IPS DF 4.7 (cell line): ENCODE results near the gene C2orf78.
"Not testable (repeated sequence)": the region's sequence is repeated elsewhere in the genome, so short reads cannot be mapped to it uniquely, and the experiment has no call there.

Experiments
- DNase-seq: peaks from one replicate; pipeline ENCODE4 v3.0.0-alpha.2; 2013; ENCODE audit warnings: low spot score; ENCODE audit errors: extremely low read depth

Gene C2orf78

GRCh38 chr2:73778867-73779466 lies 5.0 kb upstream of the C2orf78 start:
- not testable (repeated sequence) for DNase-seq

GRCh38 chr2:73779467-73780236 lies 4.3 kb upstream of the C2orf78 start, which contains the start of gene DUSP11:
DUSP11 (minus strand) TSS chr2:73780103; CDS start chr2:73779974, 129 bp downstream.
- peak; percentile 79 for DNase-seq

- DNase-seq, result no peak
Measured at GRCh38 chr2:73780237-73780582, 3.8 kb upstream of the C2orf78 start.

GRCh38 chr2:73783402-73783801 lies 581 bp upstream of the C2orf78 start:
- not testable (repeated sequence) for DNase-seq

- DNase-seq, result no peak
Measured at GRCh38 chr2:73811878-73812277, 27.9 kb downstream of the C2orf78 start.

GRCh38 chr2:73812635-73813034 lies 28.7 kb downstream of the C2orf78 start:
- no peak for DNase-seq

- no peak for DNase-seq
Measured at GRCh38 chr2:73818296-73818695, 34.3 kb downstream of the C2orf78 start.

GRCh38 chr2:73821227-73821626 lies 37.2 kb downstream of the C2orf78 start:
- DNase-seq, result no peak

DNA sequence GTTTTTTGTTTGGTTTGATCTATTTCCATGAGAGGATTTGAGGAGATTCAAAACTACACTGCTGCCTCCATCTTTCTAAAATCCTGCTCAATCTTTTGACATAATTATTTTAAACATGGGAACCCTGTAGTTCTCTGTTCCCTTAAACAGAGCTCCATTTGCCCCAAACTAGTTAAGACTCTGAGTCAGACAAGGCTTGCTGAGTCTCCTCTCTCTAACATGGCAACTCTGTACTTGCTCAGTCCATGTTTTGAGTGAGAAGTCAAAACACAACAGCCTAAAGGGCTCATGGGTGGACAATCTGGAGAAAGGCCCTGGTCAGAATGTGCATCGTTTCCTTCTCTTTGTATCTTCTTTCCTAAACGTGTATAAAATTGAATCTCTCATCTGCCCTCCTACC lies 37.7 kb downstream of the C2orf78 start:
- DNase-seq, result no peak

GRCh38 chr2:73822276-73822675 lies 38.3 kb downstream of the C2orf78 start:
- DNase-seq, result no peak

- DNase-seq, result no peak
Measured at GRCh38 chr2:73822991-73823390, 39.0 kb downstream of the C2orf78 start.

DNA sequence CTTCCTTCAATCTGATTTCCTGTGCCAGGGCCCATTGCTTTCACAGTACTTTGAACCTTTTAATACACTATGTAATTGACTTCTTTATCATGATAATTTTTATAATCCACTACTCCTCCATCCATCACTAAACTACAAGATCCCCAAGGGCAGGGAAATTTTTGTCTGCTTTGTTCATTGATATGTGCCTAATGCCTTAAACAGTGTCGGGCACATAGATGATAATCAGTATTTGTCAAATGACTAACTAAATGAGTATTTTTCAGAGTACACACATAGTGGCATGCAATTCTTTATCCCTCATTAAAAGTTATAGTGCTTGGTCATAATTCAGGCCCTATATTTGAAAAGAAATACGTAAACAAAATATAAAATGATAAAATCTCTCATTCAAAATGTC lies 39.4 kb downstream of the C2orf78 start:
- no peak for DNase-seq

GRCh38 chr2:73823916-73824523 lies 40.0 kb downstream of the C2orf78 start:
- no peak for DNase-seq

DNA sequence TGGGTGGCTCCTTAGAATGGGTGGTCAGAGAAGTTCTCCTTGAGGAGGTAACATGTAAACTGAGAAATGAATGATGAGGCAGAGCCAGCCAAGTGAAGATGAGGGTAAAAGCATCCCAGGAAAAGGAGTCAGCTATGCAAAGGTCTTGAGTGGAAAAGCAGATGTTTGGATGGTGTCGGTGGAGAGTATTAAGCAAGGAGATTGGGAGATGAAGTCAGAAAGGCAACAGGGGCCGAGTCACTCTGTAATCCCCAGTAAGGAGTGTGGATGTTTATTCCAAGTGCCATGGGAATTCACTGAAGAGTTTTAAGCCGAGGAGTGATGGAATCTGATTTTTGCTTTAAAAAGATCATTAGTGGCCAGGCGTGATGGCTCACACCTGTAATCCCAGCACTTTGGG lies 41.4 kb downstream of the C2orf78 start:
- DNase-seq, result no peak

- DNase-seq, result no peak
Measured at GRCh38 chr2:73827018-73827417, 43.0 kb downstream of the C2orf78 start.

DNA sequence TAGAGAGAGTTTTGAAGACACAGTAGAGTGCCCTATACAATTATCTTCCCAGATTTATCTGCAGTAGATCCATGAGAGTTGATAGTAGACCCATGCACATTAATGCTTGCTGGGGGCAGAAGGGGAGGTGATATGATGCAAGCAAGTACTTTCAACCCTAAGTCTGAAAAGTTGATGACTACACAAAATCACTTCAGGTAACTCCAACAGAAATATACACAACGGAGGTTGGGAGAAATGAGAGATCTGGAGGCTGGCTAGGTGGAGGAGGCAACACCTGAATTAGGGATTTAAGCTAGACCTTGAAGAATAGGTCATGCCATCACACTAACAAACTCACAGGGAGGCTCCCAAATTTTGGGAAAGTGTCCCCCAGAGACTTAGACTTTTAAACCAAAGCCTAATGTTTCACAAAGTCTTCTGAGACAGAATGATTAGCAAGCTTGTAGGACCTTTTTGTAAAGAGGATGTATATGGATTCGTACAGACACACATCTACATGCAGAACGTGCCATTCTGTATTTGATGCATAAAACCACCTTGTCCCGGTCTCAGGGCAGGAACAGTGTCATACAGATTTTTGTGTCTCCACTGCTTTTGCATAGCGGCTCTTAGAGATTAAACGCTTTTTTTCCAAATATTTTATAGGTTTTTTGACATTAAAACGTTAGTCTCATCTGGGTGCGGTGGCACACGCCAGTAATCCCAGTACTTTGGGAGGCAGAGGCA lies 43.8 kb downstream of the C2orf78 start:
- DNase-seq, result no peak

- DNase-seq, result no peak
Measured at GRCh38 chr2:73828389-73828817, 44.4 kb downstream of the C2orf78 start.

- DNase-seq, result peak; percentile 96
Measured at GRCh38 chr2:73828818-73829570, 45.0 kb downstream of the C2orf78 start, which contains the start of gene STAMBP. STAMBP (plus strand) TSS chr2:73828961; CDS start chr2:73830857, 1,896 bp downstream.

DNA sequence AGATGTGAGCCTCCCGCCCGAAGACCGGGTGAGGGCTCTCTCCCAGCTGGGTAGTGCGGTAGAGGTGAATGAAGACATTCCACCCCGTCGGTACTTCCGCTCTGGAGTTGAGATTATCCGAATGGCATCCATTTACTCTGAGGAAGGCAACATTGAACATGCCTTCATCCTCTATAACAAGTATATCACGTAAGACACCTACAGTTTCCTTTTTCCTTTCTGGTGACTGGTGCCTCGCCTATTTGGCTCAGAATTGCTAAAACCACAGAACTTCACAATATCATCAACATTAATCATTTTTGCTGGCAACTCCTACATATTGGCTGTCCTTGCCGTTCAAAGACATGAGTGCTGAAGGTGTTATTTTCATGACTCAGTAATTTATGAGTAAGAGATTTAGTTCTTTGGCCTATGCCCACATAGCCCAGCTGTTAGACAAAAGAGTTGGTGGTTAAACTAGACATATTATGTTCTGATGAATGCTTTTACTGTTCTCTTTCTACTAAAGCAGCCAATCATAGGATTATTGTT lies 47.0 kb downstream of the C2orf78 start:
- DNase-seq, result no peak

DNA sequence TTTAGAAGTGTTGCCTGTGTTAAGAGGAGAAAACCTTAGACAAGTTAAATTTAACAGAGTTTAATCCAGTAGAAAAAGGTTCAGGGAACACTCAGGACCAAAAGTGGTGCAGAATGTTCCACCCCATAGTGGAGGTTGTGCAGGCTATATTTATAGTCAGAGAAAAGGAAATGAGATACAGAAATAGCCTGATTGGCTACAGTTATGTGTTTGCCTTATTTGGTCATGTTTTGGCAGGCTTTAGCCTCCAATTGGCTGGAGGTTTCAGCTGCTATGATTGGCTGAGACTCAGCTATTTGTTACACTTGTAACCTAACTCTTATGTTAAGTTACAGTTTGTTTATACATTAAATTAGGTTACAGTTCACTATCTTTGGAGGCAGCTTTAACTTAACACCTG lies 48.9 kb downstream of the C2orf78 start:
- no peak for DNase-seq
